ENCODE data around the gene YEATS4.

YEATS4 gene

DNA sequence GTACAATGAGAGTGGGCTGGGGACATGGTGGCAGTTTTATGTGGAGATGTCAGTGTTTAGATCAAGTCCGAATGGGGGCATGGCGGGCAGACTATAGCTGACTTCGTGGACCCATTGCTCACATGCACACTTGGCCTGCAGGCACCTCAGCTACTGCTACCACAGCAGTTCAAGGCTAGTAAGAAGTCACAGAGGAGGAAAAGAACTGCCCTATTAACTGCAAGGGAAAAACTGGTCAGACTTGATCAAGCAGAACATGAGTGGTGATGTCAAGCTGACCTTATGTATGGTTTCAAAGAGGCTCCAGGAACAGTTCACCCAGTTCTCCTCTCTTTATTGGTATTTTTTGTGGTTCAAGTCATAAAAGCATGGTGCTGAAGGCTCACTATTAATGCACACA lies 80.5 kb downstream of the YEATS4 start:
- DNase-seq, result no peak
